Cardiac fibroblast (primary cell): ENCODE measurements around the gene ETV3.
A peak's percentile ranks its signal among the peaks of the same experiment; 100 is the strongest.

Experiments used
- DNase-seq, 2 donors: peaks; one replicate each; pipeline versions ENCODE4 v3.0.0 to v3.0.0-alpha.2; 2010; ENCODE audit warnings: low read depth in 2 of 2
- H3K4me3 ChIP-seq, 2 donors: replicated peaks in 1 of 2; 1 replicate in 1 of 2; 2 replicates in 1 of 2; pipeline ENCODE4 v1.5.1; 2011; ENCODE audit warnings: low read depth in 2 of 2, low read length in 2 of 2, mild to moderate bottlenecking in 2 of 2, moderate library complexity in 1 of 2
- CTCF ChIP-seq: IDR thresholded peaks from one replicate; pipeline ENCODE4 v1.5.1; 2011; ENCODE audit warnings: low read depth, mild to moderate bottlenecking, low read length, inconsistent platforms

ETV3 gene

GRCh38 chr1:157090771-157091170 is 47.4 kb downstream of the ETV3 start:
- TF ChIP-seq CTCF: no peak
- DNase-seq: no peak
- no peak overlapping the region for H3K4me3 ChIP-seq

GRCh38 chr1:157090196-157090647 is 48.0 kb downstream of the ETV3 start:
- peak; percentile 93 for TF ChIP-seq CTCF
- H3K4me3 ChIP-seq: no peak overlapping the region
- DNase-seq: peak; percentile 89 to 92

GRCh38 chr1:157089789-157090188 is 48.4 kb downstream of the ETV3 start:
- DNase-seq: no peak
- no peak overlapping the region for H3K4me3 ChIP-seq
- no peak for TF ChIP-seq CTCF

- H3K4me3 ChIP-seq: no peak overlapping the region
- DNase-seq: no peak
- no peak for TF ChIP-seq CTCF
Observed at GRCh38 chr1:157088607-157089006, 49.6 kb downstream of the ETV3 start.

- no peak for TF ChIP-seq CTCF
- no peak for DNase-seq
- no peak overlapping the region for H3K4me3 ChIP-seq
Observed at GRCh38 chr1:157087030-157087429, 51.2 kb downstream of the ETV3 start.

- no peak overlapping the region for H3K4me3 ChIP-seq
- no peak for DNase-seq
- TF ChIP-seq CTCF: no peak
Observed at GRCh38 chr1:157086299-157086698, 51.9 kb downstream of the ETV3 start.

- no peak for TF ChIP-seq CTCF
- peak; percentile 47 to 65 for DNase-seq
Observed at GRCh38 chr1:157085421-157085820, 52.8 kb downstream of the ETV3 start.

More at GRCh38 chr1:157085421-157085820, 52.8 kb downstream of the ETV3 start:
- no peak overlapping the region for H3K4me3 ChIP-seq
